Upper lobe of right lung (tissue), 1 donor: ENCODE data around the gene DNMT3A. TPM values are rescaled to one million over a fixed set of nuclear protein-coding genes. Genes with fewer than 3 reads are reported as not detected.
"Not testable (repeated sequence)": the region's sequence is repeated elsewhere in the genome, so short reads cannot be mapped to it uniquely, and the experiment has no call there.

Experiments used
- ATAC-seq: fragments of 200-7000 bp; cut with Tn5 transposase; one replicate; pipeline ENCODE4 v1.9.1; 2020; ENCODE audit warnings: mild to moderate bottlenecking, moderate library complexity
- DNase-seq: peaks from one replicate; pipeline ENCODE4 v3.0.0-alpha.2; 2020
- H3K27ac ChIP-seq: fragments of 200-600 bp; one replicate; pipeline ENCODE4 v1.8.0; 2022
- H3K27me3 ChIP-seq: fragments of 200-600 bp; one replicate; pipeline ENCODE4 v1.8.0; 2022; ENCODE audit warnings: mild to moderate bottlenecking
- H3K36me3 ChIP-seq: fragments of 200-600 bp; one replicate; pipeline ENCODE4 v1.8.0; 2022
- H3K4me1 ChIP-seq: fragments of 200-600 bp; one replicate; pipeline ENCODE4 v1.8.0; 2022
- H3K4me3 ChIP-seq: fragments of 200-600 bp; one replicate; pipeline ENCODE4 v1.8.0; 2022; ENCODE audit warnings: mild to moderate bottlenecking
- H3K9me3 ChIP-seq: fragments of 200-600 bp; one replicate; pipeline ENCODE4 v1.8.0; 2022
- intact Hi-C: fragments of 100-400 bp; cut with DNase I; formaldehyde crosslinking; loops from one replicate; pipeline ENCODE4 v1.11.0; 2022
- total RNA-seq: library from RNA; stranded (reverse); fragmentation: NEBNext Ultra II Directional; extraction: Animal tissue kit (Norgen Biotek cat#: 25700); gene quantifications from one replicate; pipeline ENCODE4 v1.2.1, GENCODE V29; 2021
- TF ChIP-seq, protein P1 (sequence below): fragments of 200-600 bp; IDR thresholded peaks from one replicate; pipeline ENCODE4 v1.8.0; 2022; ENCODE audit warnings: antibody characterized with exemption
- donor health status: DM: no; HTN: yes; CAD: no; lungs with severe emphysema.

DNMT3A gene
- total RNA-seq, 1 donor from 2014 or later = 31.3 TPM

DNA sequence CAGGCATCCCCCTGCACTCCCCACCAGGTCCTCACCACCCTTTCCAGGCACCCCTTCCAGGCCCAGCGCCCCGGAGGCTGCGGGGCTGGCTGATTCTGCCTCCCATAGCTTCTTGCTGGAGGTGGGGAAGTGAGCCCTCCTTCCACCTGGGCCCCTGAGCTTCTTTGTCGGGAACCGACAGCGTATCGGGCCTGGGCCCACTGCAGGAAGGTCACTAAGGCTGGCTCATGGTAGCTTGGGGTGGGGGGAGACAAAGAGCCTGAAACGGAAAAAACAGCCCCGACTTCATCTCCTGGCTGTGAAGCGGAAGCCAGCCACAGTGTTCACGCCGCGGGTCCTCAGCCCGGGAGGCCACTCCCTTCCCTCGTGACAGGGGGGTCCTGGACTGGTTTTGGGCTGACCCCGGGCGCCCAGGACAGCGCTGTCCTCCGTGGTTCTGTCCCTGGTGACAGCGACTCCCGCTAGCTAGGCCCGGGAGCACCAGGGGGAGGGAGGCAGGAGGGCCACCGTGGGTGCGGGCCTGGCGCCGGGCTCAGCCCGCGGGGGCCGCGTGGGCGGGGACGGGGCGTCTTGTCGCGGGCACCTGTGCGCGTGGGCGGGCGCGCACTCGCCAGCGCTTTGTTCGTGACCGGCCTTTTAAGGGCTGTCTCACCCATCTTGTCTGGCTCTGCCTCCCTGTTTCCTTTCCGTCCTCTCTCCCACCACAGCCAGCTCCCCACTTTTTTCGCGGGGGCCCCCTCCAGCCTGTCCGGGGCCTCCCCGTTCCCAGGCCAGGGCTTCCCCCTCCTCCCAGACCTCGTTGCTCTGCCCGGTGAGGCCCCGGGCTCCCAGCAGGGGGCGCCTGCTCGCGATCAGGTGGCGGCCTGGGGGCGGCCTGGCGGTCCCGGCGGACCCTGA is 64.9 kb downstream of the DNMT3A start:
- ATAC-seq = peak; percentile 42
- H3K4me3 ChIP-seq = peak overlapping the region; percentile 39
- TF ChIP-seq, protein P1, sequence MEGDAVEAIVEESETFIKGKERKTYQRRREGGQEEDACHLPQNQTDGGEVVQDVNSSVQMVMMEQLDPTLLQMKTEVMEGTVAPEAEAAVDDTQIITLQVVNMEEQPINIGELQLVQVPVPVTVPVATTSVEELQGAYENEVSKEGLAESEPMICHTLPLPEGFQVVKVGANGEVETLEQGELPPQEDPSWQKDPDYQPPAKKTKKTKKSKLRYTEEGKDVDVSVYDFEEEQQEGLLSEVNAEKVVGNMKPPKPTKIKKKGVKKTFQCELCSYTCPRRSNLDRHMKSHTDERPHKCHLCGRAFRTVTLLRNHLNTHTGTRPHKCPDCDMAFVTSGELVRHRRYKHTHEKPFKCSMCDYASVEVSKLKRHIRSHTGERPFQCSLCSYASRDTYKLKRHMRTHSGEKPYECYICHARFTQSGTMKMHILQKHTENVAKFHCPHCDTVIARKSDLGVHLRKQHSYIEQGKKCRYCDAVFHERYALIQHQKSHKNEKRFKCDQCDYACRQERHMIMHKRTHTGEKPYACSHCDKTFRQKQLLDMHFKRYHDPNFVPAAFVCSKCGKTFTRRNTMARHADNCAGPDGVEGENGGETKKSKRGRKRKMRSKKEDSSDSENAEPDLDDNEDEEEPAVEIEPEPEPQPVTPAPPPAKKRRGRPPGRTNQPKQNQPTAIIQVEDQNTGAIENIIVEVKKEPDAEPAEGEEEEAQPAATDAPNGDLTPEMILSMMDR = peak; percentile 73
- no peaks in the 10 kb centered on the region for H3K27me3 ChIP-seq
- H3K9me3 ChIP-seq = no peaks in the 10 kb centered on the region
- intact Hi-C loops = no loop called here
- peaks cover 54% of the 10 kb centered on the region for H3K4me1 ChIP-seq
- peak; percentile 81 for DNase-seq
- H3K27ac ChIP-seq = peak overlapping the region; percentile 82
- H3K36me3 ChIP-seq = peaks cover 11% of the 10 kb centered on the region

DNA sequence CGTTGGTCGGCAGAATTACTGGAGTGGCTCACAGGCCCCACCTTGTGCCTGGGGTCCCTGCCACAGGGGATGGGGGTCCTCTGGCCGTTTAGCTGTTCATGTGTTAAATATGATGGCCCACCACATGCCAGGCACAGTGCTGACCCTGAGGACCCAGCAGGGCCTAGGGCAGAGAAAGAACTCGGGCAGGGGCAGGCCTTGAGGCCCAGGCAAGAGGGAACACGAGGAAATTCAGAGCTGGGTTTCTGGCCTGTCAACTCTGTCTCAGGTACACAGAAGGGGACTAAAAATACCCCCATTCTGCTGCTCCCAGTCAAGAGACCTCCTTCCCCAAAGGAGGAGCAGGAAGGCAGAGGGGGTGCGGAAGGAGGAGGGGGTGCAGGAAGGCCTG is 66.2 kb downstream of the DNMT3A start:
- ATAC-seq = no peak
- Histone ChIP-seq H3K27me3 (no peaks in the 10 kb centered on the region), H3K36me3 (peaks cover 16% of the 10 kb centered on the region), H3K4me1 (peaks cover 54% of the 10 kb centered on the region), H3K27ac (peak overlapping the region; percentile 53), H3K9me3 (no peaks in the 10 kb centered on the region), H3K4me3 (no peak overlapping the region)
- no peak for DNase-seq
- TF ChIP-seq, protein P1 = no peak
- intact Hi-C loops = no loop called here

DNA sequence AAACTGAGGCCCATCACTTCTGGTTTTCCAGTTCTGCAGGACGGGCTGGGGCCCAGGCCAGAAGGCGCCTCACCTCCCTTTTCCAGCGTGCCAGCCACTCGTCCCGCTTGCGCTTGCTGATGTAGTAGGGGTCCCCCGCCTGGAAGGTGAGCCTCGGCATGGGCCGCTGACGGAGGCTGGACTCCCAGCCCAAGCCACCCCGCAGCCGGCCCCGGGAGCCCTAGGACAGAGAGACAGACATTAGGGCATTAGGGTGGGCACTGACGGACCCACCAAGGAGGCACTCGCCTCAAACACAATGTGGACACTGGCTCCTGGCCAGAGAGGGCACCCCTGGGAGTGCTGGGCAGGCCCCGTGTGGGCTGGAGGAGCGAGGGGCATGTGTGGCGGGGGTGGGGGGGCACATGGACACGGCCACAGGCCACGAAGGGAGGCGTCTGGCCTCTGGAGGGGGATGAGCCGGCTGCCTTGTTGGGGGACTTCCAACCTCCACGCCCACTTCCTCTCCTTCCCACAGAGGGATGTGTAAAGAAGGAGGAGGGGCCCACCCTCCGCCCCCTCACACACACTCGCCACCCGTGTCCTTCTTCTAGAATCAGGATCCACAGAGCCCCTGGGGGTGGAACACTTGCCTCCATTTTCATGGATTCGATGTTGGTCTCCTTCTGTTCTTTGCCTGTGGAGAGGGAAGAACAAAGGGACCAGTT is 66.7 kb downstream of the DNMT3A start:
- Histone ChIP-seq H3K4me3 (no peak overlapping the region), H3K9me3 (no peaks in the 10 kb centered on the region), H3K4me1 (peaks cover 54% of the 10 kb centered on the region), H3K36me3 (peaks cover 22% of the 10 kb centered on the region), H3K27ac (peak overlapping the region; percentile 53), H3K27me3 (no peaks in the 10 kb centered on the region)
- no peak for DNase-seq
- intact Hi-C loops = no loop called here
- peak; percentile 42 for ATAC-seq
- TF ChIP-seq, protein P1 = no peak

DNA sequence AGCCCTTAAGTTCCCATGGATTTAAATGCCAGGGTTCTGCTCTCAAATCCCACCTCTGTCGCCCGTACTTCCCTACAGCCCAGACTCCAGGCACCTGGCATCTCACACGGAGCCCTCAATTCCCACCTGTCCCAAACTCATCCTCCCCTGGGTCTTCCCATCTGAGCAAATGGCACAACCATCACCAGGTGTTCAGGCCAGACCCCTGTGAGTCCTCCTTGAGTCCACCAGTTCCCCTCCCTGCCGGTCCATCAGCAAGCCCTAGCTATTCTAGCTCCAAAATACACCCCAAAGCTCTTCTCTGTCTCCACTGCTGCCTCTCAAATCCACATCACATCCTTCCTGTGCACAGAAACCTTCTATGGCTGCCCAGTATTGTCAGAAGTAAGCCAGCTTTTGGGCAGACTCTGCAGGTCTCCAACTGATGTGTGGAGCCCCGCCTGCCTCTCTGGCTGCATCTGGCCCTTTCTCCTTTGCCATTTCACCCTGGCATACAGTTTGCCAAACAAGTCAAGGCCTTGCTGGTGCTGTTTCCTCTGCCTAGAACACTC is 67.7 kb downstream of the DNMT3A start:
- H3K4me1 ChIP-seq = peaks cover 53% of the 10 kb centered on the region
- DNase-seq (no peak), ATAC-seq (no peak)
- TF ChIP-seq, protein P1 = no peak
- H3K4me3 ChIP-seq = no peak overlapping the region
- H3K9me3 ChIP-seq = no peaks in the 10 kb centered on the region
- H3K27me3 ChIP-seq = no peaks in the 10 kb centered on the region
- intact Hi-C loops = no loop called here
- peaks cover 30% of the 10 kb centered on the region for H3K36me3 ChIP-seq
- peak overlapping the region; percentile 76 for H3K27ac ChIP-seq

DNA sequence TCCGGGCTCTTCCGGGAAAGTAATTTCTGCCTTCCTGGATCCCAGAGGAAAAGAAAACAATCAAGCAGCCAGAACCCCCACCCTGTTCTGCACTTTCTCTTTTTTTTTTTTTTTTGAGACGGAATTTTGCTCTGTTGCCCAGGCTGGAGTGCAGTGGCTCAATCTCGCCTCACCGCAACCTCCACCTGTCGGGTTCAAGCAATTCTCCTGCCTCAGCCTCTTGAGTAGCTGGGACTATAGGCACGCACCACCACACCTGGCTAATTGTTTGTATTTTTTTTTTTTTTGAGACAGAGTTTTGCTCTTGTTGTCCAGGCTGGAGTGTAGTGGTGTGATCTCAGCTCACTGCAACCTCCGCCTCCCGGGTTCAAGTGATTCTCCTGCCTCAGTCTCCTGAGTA is 69.0 kb downstream of the DNMT3A start:
- H3K9me3 ChIP-seq, H3K4me3 ChIP-seq, DNase-seq, intact Hi-C loops, ATAC-seq, H3K27me3 ChIP-seq: not testable (repeated sequence)
- H3K27ac ChIP-seq = peak overlapping the region; percentile 76
- H3K36me3 ChIP-seq = peaks cover 33% of the 10 kb centered on the region
- peaks cover 41% of the 10 kb centered on the region for H3K4me1 ChIP-seq

DNA sequence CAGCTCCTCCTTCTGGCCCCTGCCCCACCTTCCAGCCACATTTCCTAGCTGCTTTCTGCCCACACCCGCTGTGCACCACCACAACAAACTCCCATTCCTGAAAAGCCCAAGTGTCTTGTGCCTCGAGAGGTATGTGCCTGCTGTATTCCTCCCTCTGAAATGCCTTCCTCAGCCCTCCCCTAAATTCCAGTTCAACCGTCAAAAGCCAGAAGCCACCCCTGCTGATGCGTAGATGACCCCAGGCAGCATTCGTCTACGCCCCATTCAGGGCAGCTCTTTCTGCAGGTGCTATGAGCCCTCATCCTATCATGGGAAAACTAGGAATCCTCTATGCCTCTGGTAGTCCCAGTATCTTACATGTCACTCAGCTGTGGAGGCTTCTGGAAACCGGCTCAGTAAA is 71.7 kb downstream of the DNMT3A start:
- DNase-seq (no peak), ATAC-seq (no peak)
- TF ChIP-seq, protein P1 = no peak
- Histone ChIP-seq H3K36me3 (peaks cover 39% of the 10 kb centered on the region), H3K27me3 (no peaks in the 10 kb centered on the region), H3K4me1 (peaks cover 22% of the 10 kb centered on the region), H3K9me3 (no peaks in the 10 kb centered on the region), H3K4me3 (no peak overlapping the region), H3K27ac (no peak overlapping the region)
- intact Hi-C loops = no loop called here
